Suprapubic skin (tissue), 4 donors: Measurements from ENCODE around the gene C3orf20. TPM values are rescaled to one million over a fixed set of nuclear protein-coding genes. Genes with fewer than 3 reads are reported as not detected.

Experiments used
- DNase-seq, 2 donors: peaks; one replicate each; pipeline ENCODE4 v3.0.0-alpha.2; 2019; ENCODE audit warnings: low spot score in 2 of 2
- H3K27ac ChIP-seq: fragments of 200-600 bp; sonication (generic); one replicate; pipeline ENCODE4 v1.5.1; 2019
- H3K27me3 ChIP-seq: fragments of 200-600 bp; sonication (generic); one replicate; pipeline ENCODE4 v1.5.1; 2019
- H3K36me3 ChIP-seq: fragments of 200-600 bp; sonication (generic); one replicate; pipeline ENCODE4 v1.5.1; 2019
- H3K4me1 ChIP-seq: fragments of 200-600 bp; sonication (generic); one replicate; pipeline ENCODE4 v1.5.1; 2019
- H3K4me3 ChIP-seq: fragments of 200-600 bp; sonication (generic); one replicate; pipeline ENCODE4 v1.5.1; 2019; ENCODE audit warnings: mild to moderate bottlenecking
- H3K9me3 ChIP-seq: fragments of 200-600 bp; sonication (generic); one replicate; pipeline ENCODE4 v1.5.1; 2019
- CTCF ChIP-seq, 2 donors: fragments of 200-600 bp in 1 of 2; fragments of 450-650 bp in 1 of 2; sonication (generic) in 1 of 2; IDR thresholded peaks; one replicate each; pipeline ENCODE4 v1.5.1; 2016 to 2019; ENCODE audit warnings: antibody characterized with exemption in 2 of 2, mild to moderate bottlenecking in 1 of 2, moderate library complexity in 1 of 2
- EP300 ChIP-seq: sonication (generic); formaldehyde crosslinking; IDR thresholded peaks from one replicate; pipeline ENCODE4 v1.6.1; 2017; ENCODE audit warnings: antibody characterized with exemption
- POLR2A ChIP-seq, 2 donors: fragments of 450-650 bp; IDR thresholded peaks; one replicate each; pipeline ENCODE4 v1.6.1; 2017; ENCODE audit warnings: antibody characterized with exemption in 2 of 2, mild to moderate bottlenecking in 2 of 2, moderate library complexity in 2 of 2
- POLR2AphosphoS5 ChIP-seq, 3 donors: sonication (generic); formaldehyde crosslinking; IDR thresholded peaks; one replicate each; pipeline ENCODE4 v1.6.1; 2017; ENCODE audit warnings: antibody characterized with exemption in 3 of 3
- WGBS: methylation state at CpG from one replicate; pipeline ENCODE4 v1.1.5; 2018; 5-methylcytosine and 5-hydroxymethylcytosine counted together
- total RNA-seq, 4 donors: library from RNA; depleted of rRNA; stranded (reverse); fragments of >200 nt; gene quantifications; one replicate each; pipeline ENCODE4 v1.1.0, GENCODE V29; 2016

C3orf20 gene
- total RNA-seq, 4 donors from 2014 or later: 0.21 TPM; not detected in 3

GRCh38 chr3:14764331-14765059, 89.6 kb downstream of the C3orf20 start:
- Histone ChIP-seq H3K4me3 (no peak overlapping the region), H3K27me3 (no peaks in the 10 kb centered on the region), H3K4me1 (no peaks in the 10 kb centered on the region), H3K27ac (no peak overlapping the region), H3K36me3 (no peaks in the 10 kb centered on the region), H3K9me3 (no peaks in the 10 kb centered on the region)
- TF ChIP-seq POLR2A (IDR thresholded peaks at IDR 0.05): no peak
- TF ChIP-seq CTCF (IDR thresholded peaks at IDR 0.05): no peak
- no peak for TF ChIP-seq EP300
- no peak for TF ChIP-seq POLR2AphosphoS5 (IDR thresholded peaks at IDR 0.05)
- 85% methylated on average over 8 of the region's 8 CpGs for WGBS
- DNase-seq: no peak

- H3K4me1 ChIP-seq: no peaks in the 10 kb centered on the region
- no peak overlapping the region for H3K27ac ChIP-seq
- no peak for TF ChIP-seq CTCF (IDR thresholded peaks at IDR 0.05)
- TF ChIP-seq EP300: no peak
- TF ChIP-seq POLR2A (IDR thresholded peaks at IDR 0.05): no peak
- TF ChIP-seq POLR2AphosphoS5 (IDR thresholded peaks at IDR 0.05): no peak
- H3K36me3 ChIP-seq: no peaks in the 10 kb centered on the region
- 88% methylated on average over 3 of the region's 3 CpGs for WGBS
- H3K27me3 ChIP-seq: no peaks in the 10 kb centered on the region
- no peak for DNase-seq
- H3K9me3 ChIP-seq: no peaks in the 10 kb centered on the region
- no peak overlapping the region for H3K4me3 ChIP-seq
Observed at GRCh38 chr3:14765060-14765400, 90.1 kb downstream of the C3orf20 start.

GRCh38 chr3:14765576-14766427, 90.9 kb downstream of the C3orf20 start:
- Histone ChIP-seq H3K27ac (no peak overlapping the region), H3K27me3 (no peaks in the 10 kb centered on the region), H3K9me3 (no peaks in the 10 kb centered on the region), H3K4me3 (no peak overlapping the region), H3K36me3 (no peaks in the 10 kb centered on the region), H3K4me1 (no peaks in the 10 kb centered on the region)
- no peak for TF ChIP-seq POLR2AphosphoS5 (IDR thresholded peaks at IDR 0.05)
- TF ChIP-seq CTCF (IDR thresholded peaks at IDR 0.05): no peak
- TF ChIP-seq EP300: no peak
- no peak for TF ChIP-seq POLR2A (IDR thresholded peaks at IDR 0.05)
- no peak for DNase-seq
- WGBS: 83% methylated on average over 5 of the region's 9 CpGs

- TF ChIP-seq POLR2AphosphoS5 (IDR thresholded peaks at IDR 0.05) (no peak), CTCF (IDR thresholded peaks at IDR 0.05) (no peak), POLR2A (IDR thresholded peaks at IDR 0.05) (no peak), EP300 (no peak)
- WGBS: 89% methylated on average over 13 of the region's 23 CpGs
- H3K36me3 ChIP-seq: no peaks in the 10 kb centered on the region
- no peak overlapping the region for H3K4me3 ChIP-seq
- no peak for DNase-seq
- H3K27ac ChIP-seq: no peak overlapping the region
- no peaks in the 10 kb centered on the region for H3K9me3 ChIP-seq
- no peaks in the 10 kb centered on the region for H3K4me1 ChIP-seq
- H3K27me3 ChIP-seq: no peaks in the 10 kb centered on the region
Observed at GRCh38 chr3:14766428-14767244, 91.7 kb downstream of the C3orf20 start.
